Measurements from ENCODE around the gene MAPRE3.
A peak's percentile ranks its signal among the peaks of the same experiment; 100 is the strongest.

The MAPRE3 gene

GRCh38 chr2:27069436-27069835, 99.0 kb downstream of the MAPRE3 start:
- TF ChIP-seq, protein P1, sequence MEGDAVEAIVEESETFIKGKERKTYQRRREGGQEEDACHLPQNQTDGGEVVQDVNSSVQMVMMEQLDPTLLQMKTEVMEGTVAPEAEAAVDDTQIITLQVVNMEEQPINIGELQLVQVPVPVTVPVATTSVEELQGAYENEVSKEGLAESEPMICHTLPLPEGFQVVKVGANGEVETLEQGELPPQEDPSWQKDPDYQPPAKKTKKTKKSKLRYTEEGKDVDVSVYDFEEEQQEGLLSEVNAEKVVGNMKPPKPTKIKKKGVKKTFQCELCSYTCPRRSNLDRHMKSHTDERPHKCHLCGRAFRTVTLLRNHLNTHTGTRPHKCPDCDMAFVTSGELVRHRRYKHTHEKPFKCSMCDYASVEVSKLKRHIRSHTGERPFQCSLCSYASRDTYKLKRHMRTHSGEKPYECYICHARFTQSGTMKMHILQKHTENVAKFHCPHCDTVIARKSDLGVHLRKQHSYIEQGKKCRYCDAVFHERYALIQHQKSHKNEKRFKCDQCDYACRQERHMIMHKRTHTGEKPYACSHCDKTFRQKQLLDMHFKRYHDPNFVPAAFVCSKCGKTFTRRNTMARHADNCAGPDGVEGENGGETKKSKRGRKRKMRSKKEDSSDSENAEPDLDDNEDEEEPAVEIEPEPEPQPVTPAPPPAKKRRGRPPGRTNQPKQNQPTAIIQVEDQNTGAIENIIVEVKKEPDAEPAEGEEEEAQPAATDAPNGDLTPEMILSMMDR (IDR thresholded peaks at IDR 0.05; ENCODE audit: insufficient read depth, missing control alignments) = no peak
- FAIRE-seq = no peak

DNA sequence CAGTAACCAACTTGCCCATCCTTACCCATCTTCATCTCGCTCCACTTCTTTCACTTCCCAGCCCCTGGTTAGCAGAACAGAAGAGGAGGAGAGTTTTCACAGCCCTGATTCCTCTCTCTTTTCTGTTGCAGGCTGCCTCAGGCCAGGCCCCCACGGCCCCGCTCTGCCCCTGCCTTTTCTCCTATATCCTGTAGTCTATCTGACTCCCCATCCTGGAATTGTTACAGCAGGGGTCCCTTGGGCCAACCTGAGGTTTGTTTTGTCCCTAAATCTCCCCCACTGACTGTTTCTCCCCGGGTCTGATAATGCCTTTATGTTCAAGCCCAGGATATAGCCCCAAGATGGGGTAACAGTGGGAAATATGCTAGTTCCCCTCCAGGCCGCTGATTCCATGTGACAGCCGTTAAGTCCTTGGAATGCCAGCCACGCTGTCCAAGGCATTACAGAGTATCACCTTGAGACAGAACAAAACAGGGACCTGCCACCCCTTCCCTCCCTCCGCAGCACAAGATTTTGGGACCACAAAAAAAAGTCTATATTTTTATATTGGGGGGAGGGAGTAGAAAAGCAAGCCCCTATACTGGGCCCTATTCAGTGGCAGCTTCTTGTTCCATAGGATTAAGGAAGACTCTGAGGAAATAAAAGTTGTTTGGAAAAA, 99.7 kb downstream of the MAPRE3 start:
- TF ChIP-seq, protein P1 (IDR thresholded peaks at IDR 0.05; ENCODE audit: insufficient read depth, missing control alignments) = no peak
- no peak for FAIRE-seq

More at GRCh38 chr2:27069436-27069835, 99.0 kb downstream of the MAPRE3 start:
- no peak for DNase-seq (ENCODE audit: insufficient read length, low spot score)

GRCh38 chr2:27070653-27071276, 100.3 kb downstream of the MAPRE3 start:
- DNase-seq (ENCODE audit: insufficient read length, low spot score) (no peak), FAIRE-seq (no peak)
- TF ChIP-seq, protein P1 (IDR thresholded peaks at IDR 0.05; ENCODE audit: insufficient read depth, missing control alignments) = no peak

More for the DNA sequence above, 99.7 kb downstream of the MAPRE3 start:
- DNase-seq (ENCODE audit: insufficient read length, low spot score) = no peak

- TF ChIP-seq, protein P1 (IDR thresholded peaks at IDR 0.05; ENCODE audit: insufficient read depth, missing control alignments) = no peak
- DNase-seq (ENCODE audit: insufficient read length, low spot score) = peak; percentile 96
- FAIRE-seq = no peak
These were observed 101.0 kb downstream of the MAPRE3 start, which contains the start of gene OST4 for GRCh38 chr2:27071277-27071989. Gene OST4 (minus strand): TSS chr2:27071654.

DNA sequence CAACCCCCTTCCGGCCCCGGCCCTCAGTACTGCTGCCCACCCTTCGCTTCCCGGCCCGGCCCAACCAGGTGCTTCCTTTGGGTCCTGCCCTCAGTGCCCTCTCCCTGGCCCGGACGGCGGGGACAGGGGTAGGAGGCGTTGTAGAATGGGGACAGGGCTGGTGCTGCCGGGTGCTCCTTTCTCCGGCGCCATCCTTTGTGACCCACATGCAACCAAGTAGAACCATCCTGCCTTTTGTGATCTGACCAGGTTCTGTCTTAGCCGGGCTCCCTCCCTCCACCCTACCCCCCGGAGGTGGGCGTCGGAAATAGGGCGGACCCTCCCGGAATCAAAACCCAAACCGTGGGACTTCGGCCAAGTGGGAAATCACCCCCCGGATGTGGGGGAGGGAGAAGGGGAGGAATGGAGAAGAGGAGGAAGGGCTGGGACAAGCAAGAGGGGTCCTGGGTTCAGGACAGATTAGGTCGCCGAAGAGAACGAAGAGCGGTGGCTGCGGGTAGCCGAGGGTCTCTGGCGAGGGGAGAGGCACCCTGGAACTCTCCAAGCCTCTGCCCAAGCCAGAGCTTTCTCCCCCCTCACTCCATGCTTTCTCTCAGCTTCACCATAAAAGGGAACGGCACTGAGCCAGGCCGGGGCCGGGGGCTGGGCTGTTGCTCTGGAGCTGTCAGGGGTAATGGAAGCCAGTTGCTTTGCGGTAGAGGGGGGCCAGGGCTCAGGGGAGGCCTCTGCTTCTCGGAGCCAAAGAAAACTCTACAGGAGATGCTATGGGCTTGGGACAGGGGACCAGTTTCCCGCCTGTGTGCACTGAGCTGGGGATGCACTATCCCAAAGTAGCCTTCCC, 101.8 kb downstream of the MAPRE3 start:
- FAIRE-seq = no peak
- no peak for DNase-seq (ENCODE audit: insufficient read length, low spot score)
- TF ChIP-seq, protein P1 (IDR thresholded peaks at IDR 0.05; ENCODE audit: insufficient read depth, missing control alignments) = no peak

GRCh38 chr2:27072920-27073319, 102.5 kb downstream of the MAPRE3 start:
- FAIRE-seq (no peak), DNase-seq (ENCODE audit: insufficient read length, low spot score) (no peak)
- TF ChIP-seq, protein P1 (IDR thresholded peaks at IDR 0.05; ENCODE audit: insufficient read depth, missing control alignments) = no peak

All from D721Med (cell line).